OCI-LY1 (cell line): ENCODE measurements around the gene PLEKHG3.

Source experiments
- H2AFZ ChIP-seq: fragments of 200-600 bp; sonication (generic), shearing (Covaris generic); 2 replicates; pipeline ENCODE4 v1.6.0; 2014; ENCODE audit warnings: antibody characterized with exemption, mild to moderate bottlenecking, low read length
- H3F3A ChIP-seq: fragments of 200-600 bp; sonication (generic), shearing (Covaris generic); 2 replicates; pipeline ENCODE4 v1.6.0; 2014; ENCODE audit warnings: mild to moderate bottlenecking, antibody characterized with exemption, low read length, moderate library complexity; ENCODE audit not compliant: insufficient read depth
- H3K27ac ChIP-seq: fragments of 200-600 bp; sonication (generic); 2 replicates; pipeline ENCODE4 v1.5.1; 2014; ENCODE audit warnings: low read length, mixed run types, mild to moderate bottlenecking, low read depth; ENCODE audit not compliant: poor library complexity, severe bottlenecking
- H3K27me3 ChIP-seq: fragments of 200-600 bp; sonication (generic); 2 replicates; pipeline ENCODE4 v1.6.0; 2014; ENCODE audit warnings: antibody characterized with exemption, mild to moderate bottlenecking, low read length, moderate library complexity; ENCODE audit not compliant: insufficient read depth
- H3K36me3 ChIP-seq: fragments of 200-600 bp; sonication (generic); 2 replicates; pipeline ENCODE4 v1.6.1; 2014; ENCODE audit warnings: mild to moderate bottlenecking, antibody characterized with exemption, low read length, moderate library complexity, mixed read lengths; ENCODE audit not compliant: insufficient read depth
- H3K4me1 ChIP-seq: fragments of 200-600 bp; sonication (generic); 2 replicates; pipeline ENCODE4 v1.5.1; 2014; ENCODE audit warnings: mild to moderate bottlenecking, low read length, moderate library complexity; ENCODE audit not compliant: insufficient read depth, severe bottlenecking
- H3K4me2 ChIP-seq: fragments of 200-600 bp; sonication (generic), shearing (Covaris generic); 2 replicates; pipeline ENCODE4 v1.6.1; 2014; ENCODE audit warnings: low read length
- H3K4me3 ChIP-seq: fragments of 200-600 bp; sonication (generic); 2 replicates; pipeline ENCODE4 v1.5.1; 2014; ENCODE audit warnings: low read length, low read depth, mild to moderate bottlenecking, mixed read lengths; ENCODE audit not compliant: poor library complexity, severe bottlenecking
- H3K79me2 ChIP-seq: fragments of 200-600 bp; shearing (Covaris generic); 2 replicates; pipeline ENCODE4 v1.6.1; 2016; ENCODE audit warnings: mixed run types, low read length, mixed read lengths; ENCODE audit not compliant: insufficient read depth
- H3K9ac ChIP-seq: fragments of 200-600 bp; sonication (generic), shearing (Covaris generic); 2 replicates; pipeline ENCODE4 v1.6.1; 2014; ENCODE audit warnings: mild to moderate bottlenecking, low read length, mixed read lengths
- H3K9me2 ChIP-seq: fragments of 200-600 bp; sonication (generic), shearing (Covaris generic); 2 replicates; pipeline ENCODE4 v1.6.1; 2014; ENCODE audit warnings: low read depth, mild to moderate bottlenecking, low read length, mixed read lengths
- H3K9me3 ChIP-seq: fragments of 200-600 bp; shearing (Covaris generic); 2 replicates; pipeline ENCODE4 v1.6.1; 2014; ENCODE audit warnings: low read length, mixed read lengths
- H4K20me1 ChIP-seq: fragments of 200-600 bp; sonication (generic), shearing (Covaris generic); 2 replicates; pipeline ENCODE4 v1.6.0; 2016; ENCODE audit warnings: mild to moderate bottlenecking, low read length; ENCODE audit not compliant: insufficient read depth
- CTCF ChIP-seq: fragments of 200-600 bp; sonication (generic), shearing (Covaris generic); IDR thresholded peaks from 2 replicates; pipeline ENCODE4 v1.5.1; 2017; ENCODE audit warnings: mild to moderate bottlenecking, antibody characterized with exemption, low read length, moderate library complexity, mixed read lengths
- EZH2 ChIP-seq: fragments of 200-600 bp; sonication (generic), shearing (Covaris generic); IDR thresholded peaks from 2 replicates; pipeline ENCODE4 v1.8.0; 2017; ENCODE audit warnings: borderline replicate concordance, mixed run types, mild to moderate bottlenecking, antibody characterized with exemption, low read length, moderate library complexity, mixed read lengths

Gene PLEKHG3

DNA sequence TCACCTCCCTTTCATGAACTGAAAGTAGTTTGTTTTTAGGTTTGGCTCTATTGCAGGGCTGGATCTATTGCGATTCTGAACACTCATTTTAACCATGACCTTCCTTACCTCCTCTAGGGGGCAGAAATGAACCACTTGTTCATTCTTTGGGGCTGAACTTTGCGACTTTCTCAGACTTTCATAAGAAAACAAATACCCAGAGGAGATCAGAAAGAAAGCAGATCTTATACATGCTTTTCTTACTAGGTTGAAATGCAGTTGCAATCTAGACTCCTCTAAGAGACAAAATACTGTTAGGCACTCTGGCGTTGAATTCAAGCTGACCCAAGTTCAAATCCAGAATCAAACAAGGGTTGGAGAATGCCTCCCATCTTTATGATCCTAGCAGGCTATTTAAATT, 32.6 kb upstream of the PLEKHG3 start:
- Histone ChIP-seq H3K9me3 (no peaks in the 10 kb centered on the region), H3K79me2 (no peaks in the 10 kb centered on the region), H2AFZ (no peak overlapping the region), H3K27me3 (peaks cover 11% of the 10 kb centered on the region), H3K4me3 (no peak overlapping the region), H3K4me2 (no peak overlapping the region), H3F3A (no peaks in the 10 kb centered on the region), H3K27ac (no peak overlapping the region), H3K9ac (no peak overlapping the region), H3K9me2 (no peaks in the 10 kb centered on the region), H3K36me3 (no peaks in the 10 kb centered on the region), H3K4me1 (no peaks in the 10 kb centered on the region), H4K20me1 (no peaks in the 10 kb centered on the region)
- TF ChIP-seq CTCF (peak; percentile 69), EZH2 (no peak)

- Histone ChIP-seq H3K9me3 (no peaks in the 10 kb centered on the region), H3K9ac (no peak overlapping the region), H3K27me3 (peaks cover 14% of the 10 kb centered on the region), H3F3A (no peaks in the 10 kb centered on the region), H2AFZ (no peak overlapping the region), H3K4me1 (no peaks in the 10 kb centered on the region), H3K36me3 (no peaks in the 10 kb centered on the region), H4K20me1 (no peaks in the 10 kb centered on the region), H3K4me2 (no peak overlapping the region), H3K27ac (no peak overlapping the region), H3K9me2 (no peaks in the 10 kb centered on the region), H3K79me2 (no peaks in the 10 kb centered on the region), H3K4me3 (no peak overlapping the region)
- TF ChIP-seq CTCF = no peak
- no peak for TF ChIP-seq EZH2
Measured at GRCh38 chr14:64673316-64673715, 30.9 kb upstream of the PLEKHG3 start.

GRCh38 chr14:64673748-64674147, 30.5 kb upstream of the PLEKHG3 start:
- no peak overlapping the region for H3K27ac ChIP-seq
- H3K4me2 ChIP-seq = no peak overlapping the region

More at GRCh38 chr14:64673748-64674147, 30.5 kb upstream of the PLEKHG3 start:
- Histone ChIP-seq H4K20me1 (no peaks in the 10 kb centered on the region), H3K36me3 (no peaks in the 10 kb centered on the region), H3F3A (no peaks in the 10 kb centered on the region), H3K9me3 (no peaks in the 10 kb centered on the region), H3K4me3 (no peak overlapping the region), H3K79me2 (no peaks in the 10 kb centered on the region), H3K27me3 (peaks cover 14% of the 10 kb centered on the region), H2AFZ (no peak overlapping the region), H3K4me1 (no peaks in the 10 kb centered on the region), H3K9me2 (no peaks in the 10 kb centered on the region), H3K9ac (no peak overlapping the region)
- TF ChIP-seq CTCF (no peak), EZH2 (no peak)
